HL-60 (cell line): ENCODE measurements around the gene TMEM127.

ENCODE experiments used
- CTCF ChIP-seq: IDR thresholded peaks from one replicate; pipeline ENCODE4 v1.5.1; 2011; ENCODE audit warnings: low read length, control low read depth, inconsistent platforms; ENCODE audit not compliant: insufficient read depth
- POLR2AphosphoS5 ChIP-seq: IDR thresholded peaks from 2 replicates; pipeline ENCODE4 v1.6.1; 2012; ENCODE audit warnings: low read depth

GRCh38 chr2:96296925-96297324 lies 31.1 kb upstream of the TMEM127 start:
- TF ChIP-seq CTCF (no peak), POLR2AphosphoS5 (no peak)
